Measurements from ENCODE around the gene RAB3B. TPM values are rescaled to one million over a fixed set of nuclear protein-coding genes. Genes with fewer than 3 reads are reported as not detected.

Gene RAB3B
- total and polyA plus RNA-seq, 2 of the 4 experiments (the other 2 are of a cell fraction) = 33.6 to 78.5 TPM

DNA sequence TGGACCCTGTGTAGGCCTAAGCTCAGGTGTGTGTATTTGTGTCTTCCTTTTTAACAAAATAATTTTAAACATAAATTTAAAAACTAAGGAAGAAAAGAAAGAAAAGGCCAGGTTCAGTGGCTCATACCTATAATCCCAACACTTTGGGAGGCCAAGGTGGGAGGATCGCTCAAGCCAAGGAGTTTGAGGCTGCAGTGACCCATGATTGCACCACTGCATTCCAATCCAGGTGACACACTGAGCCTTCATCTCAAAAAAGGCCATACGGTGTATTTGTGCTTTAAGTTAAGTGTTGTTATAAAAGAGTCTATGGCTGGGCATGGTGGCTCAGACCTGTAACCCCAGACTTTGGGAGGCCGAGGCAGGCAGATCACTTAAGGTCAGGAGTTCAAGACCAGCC, 8.3 kb downstream of the RAB3B start:
- Histone ChIP-seq H3K9ac (ENCODE audit: low read depth, low read length) (no peak overlapping the region), H3K23ac (ENCODE audit: low read depth, low read length) (no peak overlapping the region), H4K20me1 (ENCODE audit: insufficient read depth, low read length) (peaks cover 6% of the 10 kb centered on the region; the same call in 1 of the 2 replicates), H3K4me1 (ENCODE audit: control insufficient read depth, insufficient read depth, low read length) (peaks cover 5% of the 10 kb centered on the region), H3K9me1 (ENCODE audit: insufficient read depth, low read length) (peaks cover 18% of the 10 kb centered on the region), H2BK20ac (ENCODE audit: low read depth, low read length) (no peak overlapping the region), H4K91ac (ENCODE audit: insufficient read depth, low read depth, low read length) (no peak overlapping the region), H3K4me2 (ENCODE audit: low read depth, low read length) (no peak overlapping the region), H3K4ac (ENCODE audit: low read depth, low read length) (no peak overlapping the region), H2AK5ac (ENCODE audit: low read depth, low read length) (no peak overlapping the region), H3K27ac (ENCODE audit: insufficient read depth, low read length) (no peak overlapping the region), H3K4me3 (ENCODE audit: insufficient read depth, low read depth, low read length) (no peak overlapping the region), H3K36me3 (ENCODE audit: control insufficient read depth, insufficient read depth, low read length) (peaks cover 5% of the 10 kb centered on the region), H3K14ac (replicated peaks; ENCODE audit: low read depth, low read length) (no peak overlapping the region), H2AK9ac (replicated peaks; ENCODE audit: low read depth, low read length, poor library complexity) (no peak overlapping the region), H3K9me3 (ENCODE audit: control insufficient read depth, insufficient read depth, low read length) (no peaks in the 10 kb centered on the region), H3K27me3 (ENCODE audit: control insufficient read depth, insufficient read depth, low read length) (no peaks in the 10 kb centered on the region), H2BK5ac (ENCODE audit: low read depth, low read length, poor library complexity, severe bottlenecking) (no peak overlapping the region), H3K79me1 (ENCODE audit: low read depth in 1 of 2, low read length in 2 of 2) (peaks cover 27 to 76% of the 10 kb centered on the region in 2 experiments), H4K8ac (ENCODE audit: low read depth in 2 of 2, low read length in 2 of 2) (no peak overlapping the region), H4K5ac (ENCODE audit: low read depth, low read length) (no peak overlapping the region), H3K18ac (ENCODE audit: low read depth, low read length) (no peak overlapping the region), H2AFZ (replicated peaks; ENCODE audit: low read length, poor library complexity) (no peak overlapping the region), H2BK120ac (ENCODE audit: low read depth, low read length) (no peak overlapping the region), H3K56ac (ENCODE audit: extremely low read depth, insufficient read depth, low read length) (no peak overlapping the region), H2BK15ac (ENCODE audit: low read depth, low read length) (no peak overlapping the region)
- ATAC-seq (ENCODE audit: low read depth) (no peak), DNase-seq (no peak)
- CTCF ChIA-PET = no interaction called here
- no TSS peak for BruUV-seq (replicated peaks)
- in situ Hi-C loops (cut with MboI; ENCODE audit: low sequenced_read_pairs) (no loop called here), intact Hi-C loops (cut with micrococcal nuclease) (no loop called here), dilution Hi-C loops (cut with HindIII; ENCODE audit: low sequenced_read_pairs, unreplicated experiment) (no loop called here)
- WGBS, 2 experiments (ENCODE audit: extremely low coverage in 2 of 2, insufficient read length in 1 of 2) = no CpG with 5 or more reads among the region's 3 CpGs
- POLR2A ChIA-PET (ENCODE audit: unreplicated experiment) = no interaction called here
- TF ChIP-seq MAFK (IDR thresholded peaks at IDR 0.05; ENCODE audit: low read depth, low read length) (no peak), CHD1 (IDR thresholded peaks at IDR 0.05; ENCODE audit: low read depth, low read length) (no peak), POLR2A (IDR thresholded peaks at IDR 0.05; ENCODE audit: low read depth, low read length) (no peak), SMC3 (IDR thresholded peaks at IDR 0.05; ENCODE audit: low read depth, low read length) (no peak), NFE2L2 (IDR thresholded peaks at IDR 0.05; ENCODE audit: low read depth, low read length) (no peak), RCOR1 (IDR thresholded peaks at IDR 0.05; ENCODE audit: insufficient replicate concordance, low read length) (no peak), CEBPB (IDR thresholded peaks at IDR 0.05; ENCODE audit: low read depth, low read length) (no peak), MXI1 (IDR thresholded peaks at IDR 0.05; ENCODE audit: borderline replicate concordance, low read depth, low read length) (no peak), FOS (IDR thresholded peaks at IDR 0.05; ENCODE audit: low read depth, low read length) (no peak), BHLHE40 (IDR thresholded peaks at IDR 0.05; ENCODE audit: low read depth, low read length) (no peak), RAD21 (IDR thresholded peaks at IDR 0.05; ENCODE audit: low read length) (no peak), RFX5 (IDR thresholded peaks at IDR 0.05; ENCODE audit: low read depth, low read length) (no peak), MAZ (IDR thresholded peaks at IDR 0.05; ENCODE audit: borderline replicate concordance, low read depth, low read length) (no peak)
- TF ChIP-seq, protein P1, sequence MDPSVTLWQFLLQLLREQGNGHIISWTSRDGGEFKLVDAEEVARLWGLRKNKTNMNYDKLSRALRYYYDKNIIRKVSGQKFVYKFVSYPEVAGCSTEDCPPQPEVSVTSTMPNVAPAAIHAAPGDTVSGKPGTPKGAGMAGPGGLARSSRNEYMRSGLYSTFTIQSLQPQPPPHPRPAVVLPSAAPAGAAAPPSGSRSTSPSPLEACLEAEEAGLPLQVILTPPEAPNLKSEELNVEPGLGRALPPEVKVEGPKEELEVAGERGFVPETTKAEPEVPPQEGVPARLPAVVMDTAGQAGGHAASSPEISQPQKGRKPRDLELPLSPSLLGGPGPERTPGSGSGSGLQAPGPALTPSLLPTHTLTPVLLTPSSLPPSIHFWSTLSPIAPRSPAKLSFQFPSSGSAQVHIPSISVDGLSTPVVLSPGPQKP (IDR thresholded peaks at IDR 0.05; ENCODE audit: borderline replicate concordance, low read depth, low read length) = no peak
- TF ChIP-seq, protein P2, sequence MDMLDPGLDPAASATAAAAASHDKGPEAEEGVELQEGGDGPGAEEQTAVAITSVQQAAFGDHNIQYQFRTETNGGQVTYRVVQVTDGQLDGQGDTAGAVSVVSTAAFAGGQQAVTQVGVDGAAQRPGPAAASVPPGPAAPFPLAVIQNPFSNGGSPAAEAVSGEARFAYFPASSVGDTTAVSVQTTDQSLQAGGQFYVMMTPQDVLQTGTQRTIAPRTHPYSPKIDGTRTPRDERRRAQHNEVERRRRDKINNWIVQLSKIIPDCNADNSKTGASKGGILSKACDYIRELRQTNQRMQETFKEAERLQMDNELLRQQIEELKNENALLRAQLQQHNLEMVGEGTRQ (IDR thresholded peaks at IDR 0.05; ENCODE audit: low read depth, low read length) = no peak
- TF ChIP-seq, protein P3, sequence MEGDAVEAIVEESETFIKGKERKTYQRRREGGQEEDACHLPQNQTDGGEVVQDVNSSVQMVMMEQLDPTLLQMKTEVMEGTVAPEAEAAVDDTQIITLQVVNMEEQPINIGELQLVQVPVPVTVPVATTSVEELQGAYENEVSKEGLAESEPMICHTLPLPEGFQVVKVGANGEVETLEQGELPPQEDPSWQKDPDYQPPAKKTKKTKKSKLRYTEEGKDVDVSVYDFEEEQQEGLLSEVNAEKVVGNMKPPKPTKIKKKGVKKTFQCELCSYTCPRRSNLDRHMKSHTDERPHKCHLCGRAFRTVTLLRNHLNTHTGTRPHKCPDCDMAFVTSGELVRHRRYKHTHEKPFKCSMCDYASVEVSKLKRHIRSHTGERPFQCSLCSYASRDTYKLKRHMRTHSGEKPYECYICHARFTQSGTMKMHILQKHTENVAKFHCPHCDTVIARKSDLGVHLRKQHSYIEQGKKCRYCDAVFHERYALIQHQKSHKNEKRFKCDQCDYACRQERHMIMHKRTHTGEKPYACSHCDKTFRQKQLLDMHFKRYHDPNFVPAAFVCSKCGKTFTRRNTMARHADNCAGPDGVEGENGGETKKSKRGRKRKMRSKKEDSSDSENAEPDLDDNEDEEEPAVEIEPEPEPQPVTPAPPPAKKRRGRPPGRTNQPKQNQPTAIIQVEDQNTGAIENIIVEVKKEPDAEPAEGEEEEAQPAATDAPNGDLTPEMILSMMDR (conservative IDR thresholded peaks at IDR 0.05; ENCODE audit: low read depth, low read length) = no peak

All from IMR-90 (cell line).